Left ventricle myocardium inferior (tissue), 1 donor: ENCODE measurements around the gene IYD. TPM values are rescaled to one million over a fixed set of nuclear protein-coding genes. Genes with fewer than 3 reads are reported as not detected.
A peak's percentile ranks its signal among the peaks of the same experiment; 100 is the strongest.
"Not testable (repeated sequence)": the region's sequence is repeated elsewhere in the genome, so short reads cannot be mapped to it uniquely, and the experiment has no call there.

Experiments used
- DNase-seq: peaks from one replicate; pipeline ENCODE4 v3.0.0-alpha.2; 2020
- H3K27ac ChIP-seq: fragments of 200-600 bp; replicated peaks from 2 replicates; pipeline ENCODE4 v1.8.0; 2021
- H3K27me3 ChIP-seq: fragments of 200-600 bp; 2 replicates; pipeline ENCODE4 v1.8.0; 2021; ENCODE audit warnings: low read depth
- H3K36me3 ChIP-seq: fragments of 200-600 bp; 2 replicates; pipeline ENCODE4 v1.8.0; 2021
- H3K4me1 ChIP-seq: fragments of 200-600 bp; 2 replicates; pipeline ENCODE4 v1.8.0; 2021
- H3K4me3 ChIP-seq: fragments of 200-600 bp; 2 replicates; pipeline ENCODE4 v1.8.0; 2021; ENCODE audit warnings: mild to moderate bottlenecking, moderate library complexity
- H3K9me3 ChIP-seq: fragments of 200-600 bp; replicated peaks from 2 replicates; pipeline ENCODE4 v1.8.0; 2021
- intact Hi-C: fragments of 100-400 bp; cut with micrococcal nuclease; formaldehyde crosslinking; loops from one replicate; pipeline ENCODE4 v1.11.0; 2022
- total RNA-seq: library from RNA; stranded (reverse); fragmentation: NEBNext Ultra II Directional; extraction: Animal tissue kit (Norgen Biotek cat#: 25700); gene quantifications from one replicate; pipeline ENCODE4 v1.2.1, GENCODE V29; 2021
- TF ChIP-seq, protein P1 (sequence below): fragments of 200-600 bp; IDR thresholded peaks from 2 replicates; pipeline ENCODE4 v1.8.0; 2021; ENCODE audit warnings: antibody characterized with exemption, mild to moderate bottlenecking, borderline replicate concordance
- donor health status: DM: no; HTN: yes; CAD: no; lungs with severe emphysema.

The IYD gene
- total RNA-seq, 1 donor from 2014 or later, result not detected

DNA sequence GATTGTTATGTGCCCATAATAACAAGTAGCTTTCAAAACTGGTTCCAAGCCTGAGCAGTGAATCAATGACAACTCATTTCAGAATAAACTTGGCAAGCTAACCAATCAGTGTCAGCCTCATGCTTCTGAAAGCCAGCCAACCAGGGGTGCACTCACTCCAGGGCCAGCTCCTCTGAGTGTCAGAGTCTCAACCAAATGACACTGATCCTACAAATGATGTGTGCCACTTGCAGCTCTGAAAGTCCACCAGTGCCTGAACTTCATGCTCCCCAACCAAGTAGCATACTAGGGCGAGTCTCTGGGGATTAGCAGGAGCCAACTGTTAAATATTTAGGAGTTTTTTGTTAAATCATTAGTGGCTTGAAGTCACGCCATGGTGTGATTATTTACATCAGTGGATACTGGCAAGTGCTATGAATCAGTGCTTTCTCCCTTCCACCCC is 4.5 kb downstream of the IYD start:
- Histone ChIP-seq H3K4me1 (peaks cover 20% of the 10 kb centered on the region), H3K27ac (no peak overlapping the region), H3K9me3 (no peaks in the 10 kb centered on the region), H3K4me3 (no peak overlapping the region), H3K27me3 (no peaks in the 10 kb centered on the region), H3K36me3 (no peaks in the 10 kb centered on the region)
- TF ChIP-seq, protein P1, sequence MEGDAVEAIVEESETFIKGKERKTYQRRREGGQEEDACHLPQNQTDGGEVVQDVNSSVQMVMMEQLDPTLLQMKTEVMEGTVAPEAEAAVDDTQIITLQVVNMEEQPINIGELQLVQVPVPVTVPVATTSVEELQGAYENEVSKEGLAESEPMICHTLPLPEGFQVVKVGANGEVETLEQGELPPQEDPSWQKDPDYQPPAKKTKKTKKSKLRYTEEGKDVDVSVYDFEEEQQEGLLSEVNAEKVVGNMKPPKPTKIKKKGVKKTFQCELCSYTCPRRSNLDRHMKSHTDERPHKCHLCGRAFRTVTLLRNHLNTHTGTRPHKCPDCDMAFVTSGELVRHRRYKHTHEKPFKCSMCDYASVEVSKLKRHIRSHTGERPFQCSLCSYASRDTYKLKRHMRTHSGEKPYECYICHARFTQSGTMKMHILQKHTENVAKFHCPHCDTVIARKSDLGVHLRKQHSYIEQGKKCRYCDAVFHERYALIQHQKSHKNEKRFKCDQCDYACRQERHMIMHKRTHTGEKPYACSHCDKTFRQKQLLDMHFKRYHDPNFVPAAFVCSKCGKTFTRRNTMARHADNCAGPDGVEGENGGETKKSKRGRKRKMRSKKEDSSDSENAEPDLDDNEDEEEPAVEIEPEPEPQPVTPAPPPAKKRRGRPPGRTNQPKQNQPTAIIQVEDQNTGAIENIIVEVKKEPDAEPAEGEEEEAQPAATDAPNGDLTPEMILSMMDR, result no peak
- DNase-seq, result peak; percentile 34
- intact Hi-C loops, result no loop called here

DNA sequence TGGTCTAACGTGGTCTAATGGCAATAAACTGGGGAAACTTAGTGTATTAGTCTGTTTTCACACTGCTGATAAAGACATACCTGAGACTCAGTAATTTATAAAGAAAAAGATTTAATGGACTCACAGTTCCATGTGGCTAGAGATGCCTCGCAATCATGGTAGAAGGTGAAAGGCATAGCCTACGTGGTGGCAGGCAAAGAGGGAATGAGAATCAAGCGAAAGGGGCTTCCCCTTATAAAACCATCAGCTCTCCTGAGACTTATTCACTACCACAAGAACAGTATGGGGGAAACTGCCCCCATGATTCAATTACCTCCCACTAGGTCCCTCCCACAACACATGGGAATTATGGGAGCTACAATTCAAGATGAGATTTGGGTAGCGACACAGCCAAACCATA is 5.5 kb downstream of the IYD start:
- H3K27ac ChIP-seq, H3K4me3 ChIP-seq, H3K36me3 ChIP-seq, H3K27me3 ChIP-seq, H3K9me3 ChIP-seq, intact Hi-C loops, DNase-seq: not testable (repeated sequence)
- H3K4me1 ChIP-seq, result peaks cover 20% of the 10 kb centered on the region

GRCh38 chr6:150377211-150377781 is 8.5 kb downstream of the IYD start:
- H3K36me3 ChIP-seq, result no peaks in the 10 kb centered on the region
- intact Hi-C loops, result no loop called here
- TF ChIP-seq, protein P1, result no peak
- no peaks in the 10 kb centered on the region for H3K9me3 ChIP-seq
- H3K4me1 ChIP-seq, result peaks cover 20% of the 10 kb centered on the region
- no peak overlapping the region for H3K27ac ChIP-seq
- no peaks in the 10 kb centered on the region for H3K27me3 ChIP-seq
- no peak for DNase-seq
- no peak overlapping the region for H3K4me3 ChIP-seq

DNA sequence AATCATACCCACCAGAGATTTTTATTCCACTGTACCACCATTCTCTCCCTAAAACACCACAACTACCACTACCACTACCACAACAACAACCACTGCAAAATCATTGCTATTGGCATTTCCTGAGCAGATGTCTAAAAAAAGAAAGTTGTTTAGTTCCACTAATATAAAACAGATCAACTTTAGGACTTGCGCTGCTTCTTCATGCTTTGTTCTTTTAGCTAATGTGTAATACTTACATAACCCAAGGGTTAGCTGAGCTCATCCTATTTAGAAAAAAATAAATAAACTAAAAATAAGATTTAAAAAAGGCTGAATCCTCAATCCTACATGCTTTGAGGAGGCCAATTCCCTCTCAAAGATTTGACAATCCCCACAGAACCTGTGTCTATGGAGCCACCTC is 11.4 kb downstream of the IYD start:
- Histone ChIP-seq H3K4me3 (no peak overlapping the region), H3K9me3 (no peaks in the 10 kb centered on the region), H3K4me1 (peaks cover 7% of the 10 kb centered on the region), H3K27me3 (no peaks in the 10 kb centered on the region), H3K27ac (no peak overlapping the region), H3K36me3 (no peaks in the 10 kb centered on the region)
- TF ChIP-seq, protein P1, result no peak
- intact Hi-C loops, result no loop called here
- DNase-seq, result no peak

- TF ChIP-seq, protein P1, result no peak
- Histone ChIP-seq H3K9me3 (no peaks in the 10 kb centered on the region), H3K27me3 (no peaks in the 10 kb centered on the region), H3K36me3 (no peaks in the 10 kb centered on the region), H3K27ac (no peak overlapping the region), H3K4me1 (peaks cover 4% of the 10 kb centered on the region), H3K4me3 (no peak overlapping the region)
- intact Hi-C loops, result no loop called here
- no peak for DNase-seq
Measured at GRCh38 chr6:150382171-150382570, 13.4 kb downstream of the IYD start.

GRCh38 chr6:150391414-150391813 is 22.6 kb downstream of the IYD start:
- TF ChIP-seq, protein P1, result no peak
- no peaks in the 10 kb centered on the region for H3K9me3 ChIP-seq
- H3K27ac ChIP-seq, result no peak overlapping the region
- intact Hi-C loops, result loop anchor here (5.0 kb wide), 1 partner anchor 314 kb away; no protein-coding TSS in a partner anchor
- no peak overlapping the region for H3K4me3 ChIP-seq
- peaks cover 11% of the 10 kb centered on the region for H3K27me3 ChIP-seq
- no peak for DNase-seq
- no peaks in the 10 kb centered on the region for H3K4me1 ChIP-seq
- H3K36me3 ChIP-seq, result no peaks in the 10 kb centered on the region
